SK-N-SH treated with all-trans-retinoic acid at 6 μM for 48 hours (cell line): ENCODE measurements around the gene COL4A1.

ENCODE experiments used
- ATAC-seq: fragments of 200-7000 bp; cut with Tn5 transposase; 3 replicates; pipeline ENCODE4 v1.9.1; 2020; ENCODE audit warnings: mild to moderate bottlenecking, moderate library complexity
- ARNTL ChIP-seq: fragments of 450-650 bp; formaldehyde crosslinking; IDR thresholded peaks from 2 replicates; pipeline ENCODE4 v1.5.0; 2020; ENCODE audit warnings: low read depth, mild to moderate bottlenecking, moderate library complexity, borderline replicate concordance
- BACH2 ChIP-seq: fragments of 250-450 bp; sonication (Bioruptor Pico); IDR thresholded peaks from 2 replicates; pipeline ENCODE4 v1.9.0; 2021; ENCODE audit warnings: mild to moderate bottlenecking, borderline replicate concordance
- CSDC2 ChIP-seq: fragments of 250-450 bp; sonication (Bioruptor Pico); IDR thresholded peaks from 2 replicates; pipeline ENCODE4 v1.5.0; 2020; ENCODE audit warnings: mild to moderate bottlenecking, moderate library complexity
- CSRNP3 ChIP-seq: fragments of 250-450 bp; sonication (Bioruptor Pico); IDR thresholded peaks from 2 replicates; pipeline ENCODE4 v1.5.1; 2021; ENCODE audit warnings: mild to moderate bottlenecking, moderate library complexity
- ESRRG ChIP-seq: fragments of 250-450 bp; sonication (Bioruptor Pico); IDR thresholded peaks from 2 replicates; pipeline ENCODE4 v1.6.1; 2021; ENCODE audit warnings: mild to moderate bottlenecking
- GLIS3 ChIP-seq: fragments of 250-450 bp; sonication (Bioruptor Pico); IDR thresholded peaks from 2 replicates; pipeline ENCODE4 v1.5.0; 2020; ENCODE audit warnings: mild to moderate bottlenecking, moderate library complexity
- ISL1 ChIP-seq: fragments of 250-450 bp; sonication (Bioruptor Pico); IDR thresholded peaks from 2 replicates; pipeline ENCODE4 v2.1.2; 2022; ENCODE audit warnings: mild to moderate bottlenecking, moderate library complexity
- OSR1 ChIP-seq: fragments of 250-450 bp; sonication (Bioruptor Pico); IDR thresholded peaks from 2 replicates; pipeline ENCODE4 v1.8.0; 2022; ENCODE audit warnings: moderate library complexity, mild to moderate bottlenecking, inconsistent platforms
- PATZ1 ChIP-seq: fragments of 250-450 bp; sonication (Bioruptor Pico); IDR thresholded peaks from 2 replicates; pipeline ENCODE4 v1.8.0; 2020; ENCODE audit warnings: mild to moderate bottlenecking, moderate library complexity, borderline replicate concordance
- RARB ChIP-seq: fragments of 250-450 bp; sonication (Bioruptor Pico); IDR thresholded peaks from 2 replicates; pipeline ENCODE4 v1.8.0; 2021; ENCODE audit warnings: mild to moderate bottlenecking, moderate library complexity
- SNAI2 ChIP-seq: fragments of 250-450 bp; sonication (Bioruptor Pico); IDR thresholded peaks from 2 replicates; pipeline ENCODE4 v1.5.0; 2020; ENCODE audit warnings: mild to moderate bottlenecking, moderate library complexity
- TCF4 ChIP-seq: fragments of 250-450 bp; sonication (Bioruptor Pico); IDR thresholded peaks from 2 replicates; pipeline ENCODE4 v1.8.0; 2021; ENCODE audit warnings: mild to moderate bottlenecking, moderate library complexity, borderline replicate concordance
- TOX ChIP-seq: fragments of 250-450 bp; sonication (Bioruptor Pico); IDR thresholded peaks from 2 replicates; pipeline ENCODE4 v1.8.0; 2021; ENCODE audit warnings: mild to moderate bottlenecking, moderate library complexity, borderline replicate concordance
- ZC3H10 ChIP-seq: fragments of 250-450 bp; sonication (Bioruptor Pico); IDR thresholded peaks from 2 replicates; pipeline ENCODE4 v1.5.1; 2021; ENCODE audit warnings: mild to moderate bottlenecking, moderate library complexity
- ZFP30 ChIP-seq: fragments of 450-650 bp; formaldehyde crosslinking; IDR thresholded peaks from 2 replicates; pipeline ENCODE4 v1.5.0; 2022; ENCODE audit warnings: mild to moderate bottlenecking, moderate library complexity
- ZNF565 ChIP-seq: fragments of 450-650 bp; formaldehyde crosslinking; conservative IDR thresholded peaks from 2 replicates; pipeline ENCODE4 v1.5.0; 2020; ENCODE audit warnings: low read depth, mild to moderate bottlenecking, moderate library complexity
- ZNF70 ChIP-seq: fragments of 450-650 bp; formaldehyde crosslinking; IDR thresholded peaks from 2 replicates; pipeline ENCODE4 v1.5.0; 2020; ENCODE audit warnings: mild to moderate bottlenecking, moderate library complexity
- ZNF8 ChIP-seq: fragments of 450-650 bp; formaldehyde crosslinking; IDR thresholded peaks from 2 replicates; pipeline ENCODE4 v1.5.0; 2020; ENCODE audit warnings: mild to moderate bottlenecking, moderate library complexity
- TF ChIP-seq, protein P1 (sequence below): fragments of 250-450 bp; sonication (Bioruptor Pico); IDR thresholded peaks from 2 replicates; pipeline ENCODE4 v1.5.1; 2020; ENCODE audit warnings: low read depth, mild to moderate bottlenecking, moderate library complexity
- TF ChIP-seq, protein P2 (sequence below): fragments of 250-450 bp; sonication (Bioruptor Pico); IDR thresholded peaks from 2 replicates; pipeline ENCODE4 v1.8.0; 2021; ENCODE audit warnings: low read depth, mild to moderate bottlenecking, moderate library complexity, borderline replicate concordance

COL4A1 gene

DNA sequence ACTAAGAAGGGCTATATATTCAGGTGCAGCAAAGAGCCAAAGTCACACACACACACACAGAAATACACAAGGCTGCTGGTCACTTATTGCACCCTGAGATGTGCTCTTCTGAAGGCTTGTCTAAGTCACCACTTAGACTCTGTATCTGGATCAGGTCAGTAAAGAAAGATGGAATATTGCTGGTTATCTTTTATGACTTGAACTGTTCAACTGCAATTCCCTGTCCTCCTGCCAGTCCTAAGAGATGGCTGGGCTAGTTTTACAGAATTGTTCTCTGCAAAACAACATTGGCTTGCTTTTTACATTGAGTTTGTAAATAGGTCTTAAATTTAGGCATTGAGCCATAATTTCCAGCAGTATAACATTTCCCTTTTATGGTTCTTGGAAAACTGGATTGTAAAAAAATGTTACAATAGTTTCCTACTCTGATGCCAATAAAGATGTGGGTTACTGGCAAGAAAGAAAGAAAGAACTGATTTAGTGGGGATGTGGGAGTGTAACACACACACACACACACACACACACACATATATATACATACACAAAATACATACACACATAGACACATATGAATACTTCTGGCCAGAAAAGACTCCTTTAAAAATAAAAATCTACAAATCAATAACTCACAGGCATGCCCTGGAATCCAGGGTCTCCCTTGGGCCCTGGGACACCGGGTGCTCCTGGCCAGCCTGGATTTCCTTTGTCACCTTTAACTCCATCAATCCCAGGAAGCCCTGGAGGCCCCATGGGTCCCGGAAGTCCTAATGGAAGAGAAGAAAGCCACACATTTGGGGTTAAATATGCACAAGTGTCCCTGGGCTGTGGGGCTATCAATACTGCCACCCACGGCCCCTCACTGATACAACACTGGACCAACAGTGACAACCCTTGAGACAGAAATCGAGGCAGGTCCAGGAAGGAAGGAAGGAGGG lies 137.7 kb downstream of the COL4A1 start:
- ATAC-seq = no peak

DNA sequence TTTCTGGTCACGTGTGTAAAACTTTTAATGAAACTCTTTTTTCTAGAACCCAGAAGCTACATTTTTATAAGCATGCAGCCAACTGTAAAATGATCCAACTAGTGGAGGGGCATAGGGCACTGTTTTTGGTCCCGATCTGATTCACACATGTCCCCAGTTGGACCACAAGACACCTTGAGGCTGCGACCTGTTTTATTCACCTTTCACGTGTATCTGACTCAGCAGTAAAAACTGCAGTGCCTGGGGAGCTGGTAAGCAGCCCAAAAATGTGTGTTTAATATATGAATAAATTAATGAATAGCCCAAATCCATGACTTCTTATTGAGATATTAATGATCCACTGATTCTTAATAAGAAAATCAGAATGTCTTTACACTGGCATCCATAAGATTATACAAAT lies 140.4 kb downstream of the COL4A1 start:
- TF ChIP-seq ARNTL (CRISPR knock-in tag) (no peak), TOX (CRISPR knock-in tag) (no peak), CSDC2 (CRISPR knock-in tag) (no peak), PATZ1 (CRISPR knock-in tag) (no peak), RARB (no peak), SNAI2 (CRISPR knock-in tag) (no peak), OSR1 (CRISPR knock-in tag) (no peak), ZNF565 (CRISPR knock-in tag) (no peak), ZC3H10 (CRISPR knock-in tag) (no peak), CSRNP3 (CRISPR knock-in tag) (no peak), ESRRG (CRISPR knock-in tag) (no peak), BACH2 (no peak), ZNF8 (CRISPR knock-in tag) (no peak)
- TF ChIP-seq, protein P1, sequence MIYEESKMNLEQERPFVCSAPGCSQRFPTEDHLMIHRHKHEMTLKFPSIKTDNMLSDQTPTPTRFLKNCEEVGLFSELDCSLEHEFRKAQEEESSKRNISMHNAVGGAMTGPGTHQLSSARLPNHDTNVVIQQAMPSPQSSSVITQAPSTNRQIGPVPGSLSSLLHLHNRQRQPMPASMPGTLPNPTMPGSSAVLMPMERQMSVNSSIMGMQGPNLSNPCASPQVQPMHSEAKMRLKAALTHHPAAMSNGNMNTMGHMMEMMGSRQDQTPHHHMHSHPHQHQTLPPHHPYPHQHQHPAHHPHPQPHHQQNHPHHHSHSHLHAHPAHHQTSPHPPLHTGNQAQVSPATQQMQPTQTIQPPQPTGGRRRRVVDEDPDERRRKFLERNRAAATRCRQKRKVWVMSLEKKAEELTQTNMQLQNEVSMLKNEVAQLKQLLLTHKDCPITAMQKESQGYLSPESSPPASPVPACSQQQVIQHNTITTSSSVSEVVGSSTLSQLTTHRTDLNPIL (CRISPR knock-in tag) = no peak
- TF ChIP-seq, protein P2, sequence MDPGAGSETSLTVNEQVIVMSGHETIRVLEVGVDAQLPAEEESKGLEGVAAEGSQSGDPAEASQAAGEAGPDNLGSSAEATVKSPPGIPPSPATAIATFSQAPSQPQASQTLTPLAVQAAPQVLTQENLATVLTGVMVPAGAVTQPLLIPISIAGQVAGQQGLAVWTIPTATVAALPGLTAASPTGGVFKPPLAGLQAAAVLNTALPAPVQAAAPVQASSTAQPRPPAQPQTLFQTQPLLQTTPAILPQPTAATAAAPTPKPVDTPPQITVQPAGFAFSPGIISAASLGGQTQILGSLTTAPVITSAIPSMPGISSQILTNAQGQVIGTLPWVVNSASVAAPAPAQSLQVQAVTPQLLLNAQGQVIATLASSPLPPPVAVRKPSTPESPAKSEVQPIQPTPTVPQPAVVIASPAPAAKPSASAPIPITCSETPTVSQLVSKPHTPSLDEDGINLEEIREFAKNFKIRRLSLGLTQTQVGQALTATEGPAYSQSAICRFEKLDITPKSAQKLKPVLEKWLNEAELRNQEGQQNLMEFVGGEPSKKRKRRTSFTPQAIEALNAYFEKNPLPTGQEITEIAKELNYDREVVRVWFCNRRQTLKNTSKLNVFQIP (CRISPR knock-in tag) = no peak
- no peak for ATAC-seq

More for the DNA sequence above, 137.7 kb downstream of the COL4A1 start:
- no peak for TF ChIP-seq RARB
- TF ChIP-seq ZNF70 (CRISPR knock-in tag) = no peak
- TF ChIP-seq BACH2 = no peak
- no peak for TF ChIP-seq ZNF565 (CRISPR knock-in tag)
- no peak for TF ChIP-seq TOX (CRISPR knock-in tag)
- TF ChIP-seq ZFP30 = no peak
- no peak for TF ChIP-seq ESRRG (CRISPR knock-in tag)
- no peak for TF ChIP-seq ISL1 (CRISPR knock-in tag)
- no peak for TF ChIP-seq ZC3H10 (CRISPR knock-in tag)
- TF ChIP-seq CSRNP3 (CRISPR knock-in tag) = no peak
- TF ChIP-seq ZNF8 (CRISPR knock-in tag) = no peak
- no peak for TF ChIP-seq CSDC2 (CRISPR knock-in tag)

GRCh38 chr13:110164706-110165105 lies 142.3 kb downstream of the COL4A1 start:
- TF ChIP-seq ARNTL (CRISPR knock-in tag) (no peak), PATZ1 (CRISPR knock-in tag) (no peak), OSR1 (CRISPR knock-in tag) (no peak), GLIS3 (CRISPR knock-in tag) (no peak), ESRRG (CRISPR knock-in tag) (no peak), BACH2 (no peak), ZC3H10 (CRISPR knock-in tag) (no peak), TCF4 (CRISPR knock-in tag) (no peak), ISL1 (CRISPR knock-in tag) (no peak), SNAI2 (CRISPR knock-in tag) (no peak), ZNF70 (CRISPR knock-in tag) (no peak), CSDC2 (CRISPR knock-in tag) (no peak), CSRNP3 (CRISPR knock-in tag) (no peak), ZFP30 (no peak), RARB (no peak)
- TF ChIP-seq, protein P2 (CRISPR knock-in tag) = no peak
- no peak for ATAC-seq
